H7 (cell line): ENCODE data around the gene DHRS7B. TPM values are rescaled to one million over a fixed set of nuclear protein-coding genes. Genes with fewer than 3 reads are reported as not detected.

Experiments used
- DNase-seq: peaks from one replicate; pipeline ENCODE4 v3.0.0; 2012
- H3K27me3 ChIP-seq: 2 replicates; pipeline ENCODE4 v1.6.0; 2011; ENCODE audit warnings: mild to moderate bottlenecking, low read length; ENCODE audit not compliant: control insufficient read depth, insufficient read depth
- H3K36me3 ChIP-seq: replicated peaks from 2 replicates; pipeline ENCODE4 v1.5.1; 2011; ENCODE audit warnings: low read length; ENCODE audit not compliant: control insufficient read depth, insufficient read depth
- H3K4me3 ChIP-seq: 2 replicates; pipeline ENCODE4 v1.5.1; 2011; ENCODE audit warnings: low read depth, mild to moderate bottlenecking, control low read depth, low read length, moderate library complexity; ENCODE audit not compliant: insufficient read depth
- total RNA-seq: library from RNA; depleted of rRNA; stranded (reverse); fragments of >200 nt; shearing (Covaris generic); gene quantifications from 2 replicates; pipeline ENCODE4 v1.2.3, GENCODE V29; 2014

DHRS7B gene
- total RNA-seq, 1 experiment from 2014 or later, result 54.6 TPM

DNA sequence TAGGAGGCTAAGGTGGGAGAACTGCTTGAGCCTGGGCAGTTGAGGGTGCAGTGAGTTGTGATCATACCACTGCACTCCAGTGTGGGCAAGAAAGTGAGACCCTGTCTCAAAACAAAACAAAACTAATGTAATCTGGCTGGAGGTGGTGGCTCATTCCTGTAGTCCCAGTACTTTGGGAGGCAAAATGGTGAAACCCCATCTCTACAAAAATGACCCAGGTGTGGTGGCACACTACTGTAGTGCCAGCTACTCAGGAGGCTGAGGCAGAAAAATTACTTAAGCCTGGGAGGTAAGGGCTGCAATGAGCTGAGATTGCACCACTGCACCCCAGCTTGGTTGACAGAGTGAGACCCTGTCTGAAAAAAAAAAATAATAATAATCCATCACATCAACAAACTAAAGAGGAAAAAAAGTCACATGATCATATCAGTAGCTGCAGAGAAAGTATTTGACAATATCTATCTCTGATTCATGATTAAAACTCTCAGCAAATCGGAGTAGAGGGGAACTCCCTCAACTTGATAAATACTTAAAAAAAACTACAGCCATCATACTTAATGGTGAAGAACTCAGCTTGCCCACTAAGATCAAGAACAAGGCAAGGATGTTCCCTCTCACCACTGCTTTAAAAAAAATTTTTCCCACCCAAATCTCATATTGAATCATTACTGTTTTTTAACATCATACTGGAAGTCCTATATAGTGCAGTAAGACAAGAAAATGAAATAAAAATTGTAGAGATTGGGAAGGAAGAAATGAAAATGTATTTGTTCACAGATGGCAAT lies 31.0 kb downstream of the DHRS7B start:
- Histone ChIP-seq H3K4me3 (no peak overlapping the region), H3K27me3 (no peaks in the 10 kb centered on the region), H3K36me3 (no peaks in the 10 kb centered on the region)
- DNase-seq, result no peak

DNA sequence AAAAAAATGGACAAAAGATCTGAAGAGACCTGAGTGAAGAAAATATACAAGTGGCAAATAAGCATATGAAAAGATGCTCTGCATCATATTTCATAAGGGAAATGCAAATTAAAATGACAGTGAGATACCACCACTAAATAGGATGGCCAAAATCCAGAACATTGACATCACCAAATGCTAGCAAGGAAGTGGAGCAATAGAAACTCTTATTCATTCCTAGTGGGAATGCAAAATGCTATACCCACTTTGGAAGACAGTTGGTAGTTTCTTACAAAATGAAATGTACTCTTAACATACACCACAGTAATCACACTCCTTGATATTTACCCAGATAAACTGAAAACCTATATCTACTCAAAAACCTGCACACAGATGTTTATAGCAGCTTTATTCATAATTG lies 33.6 kb downstream of the DHRS7B start:
- Histone ChIP-seq H3K27me3 (no peaks in the 10 kb centered on the region), H3K4me3 (no peak overlapping the region), H3K36me3 (no peaks in the 10 kb centered on the region)
- DNase-seq, result no peak

DNA sequence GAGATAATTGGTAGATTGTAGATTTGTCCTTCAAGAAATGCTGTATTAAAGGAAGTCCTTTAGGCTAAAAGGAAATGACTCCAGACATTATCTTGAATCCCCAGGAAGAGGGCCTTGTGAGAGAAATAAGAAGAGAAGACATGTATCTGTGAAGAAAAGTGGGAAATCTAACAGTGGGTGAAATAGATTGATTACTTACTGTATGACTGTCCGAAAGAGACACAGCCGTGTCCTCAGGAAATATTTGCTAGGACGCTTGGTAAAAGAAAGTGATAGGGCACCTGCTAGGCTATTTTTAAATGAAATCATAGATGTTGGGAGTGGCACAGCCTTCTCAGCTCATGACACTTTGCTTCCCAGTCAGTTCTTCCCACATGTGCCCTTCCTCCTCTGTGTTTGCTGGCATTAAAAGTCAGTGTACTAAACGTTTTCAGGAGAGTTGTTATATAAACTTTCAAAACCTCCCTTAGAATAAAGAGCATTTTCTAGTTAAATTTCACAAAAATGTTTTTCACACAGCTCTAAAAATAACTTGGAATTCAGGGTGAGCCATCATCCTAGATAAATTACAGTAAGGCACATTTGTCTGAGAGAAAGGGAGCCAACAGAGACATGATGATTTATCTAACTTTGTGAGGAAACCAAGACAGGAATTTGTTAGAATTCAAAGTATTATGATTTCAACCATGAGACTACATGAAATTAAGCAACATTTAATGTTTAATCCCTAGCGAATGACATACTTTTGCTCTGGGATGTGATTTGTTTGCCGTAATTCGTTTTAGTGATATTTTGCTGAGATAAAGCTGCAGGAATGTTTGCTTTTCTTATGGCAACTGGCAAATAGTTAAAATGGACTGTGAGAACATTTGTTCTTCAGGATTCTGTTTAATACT lies 35.0 kb downstream of the DHRS7B start:
- no peak overlapping the region for H3K4me3 ChIP-seq
- no peak for DNase-seq
- no peaks in the 10 kb centered on the region for H3K36me3 ChIP-seq
- no peaks in the 10 kb centered on the region for H3K27me3 ChIP-seq

DNA sequence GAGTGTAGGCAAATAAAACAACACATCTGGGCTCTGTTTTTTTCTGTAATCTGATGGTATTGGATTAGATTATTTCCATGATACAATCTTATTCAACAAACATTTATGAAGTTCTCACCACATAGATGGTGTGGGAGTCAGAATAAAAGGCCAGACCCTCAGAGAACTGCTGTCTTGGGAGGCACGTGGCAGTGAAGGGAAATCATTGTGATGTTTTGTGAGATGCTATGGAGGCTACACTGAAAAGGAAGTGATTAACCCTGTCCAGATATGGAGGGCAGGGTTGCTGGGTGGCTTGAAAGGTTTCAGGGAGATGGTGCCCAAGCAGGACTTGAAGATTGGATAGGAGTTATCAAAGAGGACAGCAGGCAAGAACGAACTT lies 35.6 kb downstream of the DHRS7B start:
- no peak for DNase-seq
- H3K36me3 ChIP-seq, result no peaks in the 10 kb centered on the region
- no peak overlapping the region for H3K4me3 ChIP-seq
- no peaks in the 10 kb centered on the region for H3K27me3 ChIP-seq

DNA sequence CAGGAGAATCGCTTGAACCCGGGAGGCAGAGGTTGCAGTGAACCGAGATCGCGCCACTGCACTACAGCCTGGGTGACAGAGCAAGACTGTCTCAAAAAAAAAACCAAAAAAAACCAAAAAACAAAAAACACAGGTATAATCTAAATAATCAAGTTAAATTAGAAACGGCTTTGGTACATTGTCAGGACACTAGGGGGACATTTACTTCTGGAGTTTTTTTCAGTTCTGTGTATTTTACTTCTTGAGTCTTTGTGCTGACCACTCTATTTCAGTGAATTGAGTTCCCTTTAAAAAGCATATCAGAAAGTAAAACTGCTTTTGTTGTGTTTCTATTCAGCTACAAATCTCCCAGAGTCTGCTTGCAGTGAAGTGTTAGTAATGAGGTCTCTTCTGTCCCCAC lies 36.3 kb downstream of the DHRS7B start:
- H3K27me3 ChIP-seq, result no peaks in the 10 kb centered on the region
- no peaks in the 10 kb centered on the region for H3K36me3 ChIP-seq
- no peak for DNase-seq
- H3K4me3 ChIP-seq, result no peak overlapping the region

DNA sequence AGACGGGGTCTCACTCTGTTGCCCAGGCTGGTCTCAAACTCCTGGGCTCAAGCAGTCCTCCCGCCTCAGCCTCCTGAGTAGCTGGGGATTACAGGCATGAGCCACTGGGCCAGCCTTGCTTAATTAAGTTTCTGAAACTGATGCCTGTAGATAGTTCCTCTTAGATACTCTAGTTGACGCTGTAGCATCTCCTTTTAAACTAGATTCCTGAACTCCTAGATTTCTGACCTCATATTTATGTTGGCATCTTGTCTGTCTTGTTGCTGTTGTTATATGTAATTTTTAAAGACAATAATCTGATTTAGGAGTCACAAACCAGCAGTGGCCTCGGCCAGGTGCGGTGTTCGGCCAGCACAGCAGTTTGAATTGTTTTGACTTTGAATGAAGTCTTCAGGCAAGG lies 37.5 kb downstream of the DHRS7B start:
- no peak for DNase-seq
- Histone ChIP-seq H3K4me3 (no peak overlapping the region), H3K36me3 (no peaks in the 10 kb centered on the region), H3K27me3 (no peaks in the 10 kb centered on the region)

DNA sequence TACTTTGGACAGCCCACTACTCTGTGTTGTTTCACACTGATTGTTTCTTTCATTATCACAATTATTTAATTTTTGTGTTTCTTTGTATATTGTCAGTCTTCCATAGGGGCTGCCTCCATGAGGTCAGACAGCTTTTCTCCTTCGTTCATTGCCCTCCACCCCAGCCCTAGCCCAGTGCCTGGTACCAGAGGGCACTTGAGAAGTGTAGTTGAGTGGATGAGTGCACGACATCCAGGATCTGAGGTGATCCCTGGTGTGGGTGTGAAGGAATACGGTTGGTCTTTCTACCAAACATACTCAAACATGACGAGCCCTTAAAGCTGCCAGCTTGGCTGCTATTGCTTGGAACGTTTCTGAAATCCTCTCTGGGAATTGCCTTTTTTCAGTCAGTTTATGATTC lies 37.9 kb downstream of the DHRS7B start:
- no peak overlapping the region for H3K4me3 ChIP-seq
- no peaks in the 10 kb centered on the region for H3K27me3 ChIP-seq
- no peak for DNase-seq
- no peaks in the 10 kb centered on the region for H3K36me3 ChIP-seq

DNA sequence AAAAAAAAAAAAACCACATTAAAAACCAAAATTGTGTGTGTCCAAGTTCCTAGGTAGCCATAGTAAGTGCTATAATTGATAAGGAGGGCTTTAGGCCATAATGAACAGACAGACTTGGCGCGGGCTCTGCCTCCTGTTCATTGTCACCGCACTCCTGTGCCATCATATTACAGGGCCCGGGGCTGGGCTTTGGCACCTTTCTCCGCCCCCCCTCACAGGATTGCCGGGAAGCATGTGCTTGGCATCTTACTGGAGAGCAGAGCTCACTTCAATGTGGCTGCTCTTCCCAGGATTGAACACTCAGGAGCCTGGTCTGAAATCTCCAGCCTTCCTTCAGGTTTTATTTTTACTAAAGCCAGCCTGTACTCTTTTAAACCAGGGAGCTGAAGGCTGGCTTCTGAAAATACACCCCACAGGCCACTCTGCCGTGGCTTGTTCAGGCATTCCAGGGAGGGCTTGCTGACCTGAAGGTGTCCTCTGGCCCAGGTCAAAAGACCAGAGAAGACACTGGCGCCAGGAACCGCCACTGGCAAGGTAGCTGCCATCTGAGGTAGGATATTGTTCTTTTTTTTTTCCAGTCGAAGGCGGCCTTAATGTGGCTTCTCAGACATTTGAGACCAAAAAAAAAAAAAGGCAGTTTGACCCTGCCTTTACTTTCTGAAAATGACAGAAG lies 39.3 kb downstream of the DHRS7B start:
- no peaks in the 10 kb centered on the region for H3K27me3 ChIP-seq
- no peak overlapping the region for H3K4me3 ChIP-seq

DNA sequence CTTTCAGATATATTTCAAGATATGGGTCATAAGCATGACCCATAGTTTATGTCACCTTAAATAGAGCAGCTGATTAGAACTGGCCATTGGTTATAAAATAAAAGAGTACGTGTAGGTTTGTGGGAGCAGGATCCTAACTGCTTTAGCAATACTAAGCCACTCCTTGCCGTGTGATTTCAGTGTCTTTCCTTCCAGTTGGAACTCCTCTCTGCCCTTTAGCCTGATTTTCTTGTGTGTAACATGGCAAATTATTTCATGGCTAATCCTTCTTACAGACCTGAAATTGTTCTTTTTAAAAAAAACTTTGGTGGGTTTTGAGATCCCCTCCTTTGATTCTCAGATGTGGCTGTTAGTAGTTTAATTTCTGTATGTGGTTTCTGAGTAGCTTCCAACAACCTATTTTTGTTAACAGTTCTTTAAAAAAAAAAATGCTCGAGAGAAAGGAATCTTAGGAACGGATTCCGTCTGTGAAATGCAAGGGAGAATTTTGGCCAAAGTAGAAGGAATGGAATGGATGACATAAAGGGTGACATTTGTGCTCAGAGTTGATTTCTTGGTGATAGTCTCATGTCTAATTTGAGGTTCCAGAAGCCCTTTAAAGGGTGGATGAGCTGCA lies 39.9 kb downstream of the DHRS7B start:
- Histone ChIP-seq H3K4me3 (no peak overlapping the region), H3K27me3 (no peaks in the 10 kb centered on the region), H3K36me3 (no peaks in the 10 kb centered on the region)
- no peak for DNase-seq

More for the DNA sequence above, 39.3 kb downstream of the DHRS7B start:
- H3K36me3 ChIP-seq, result no peaks in the 10 kb centered on the region
- no peak for DNase-seq

DNA sequence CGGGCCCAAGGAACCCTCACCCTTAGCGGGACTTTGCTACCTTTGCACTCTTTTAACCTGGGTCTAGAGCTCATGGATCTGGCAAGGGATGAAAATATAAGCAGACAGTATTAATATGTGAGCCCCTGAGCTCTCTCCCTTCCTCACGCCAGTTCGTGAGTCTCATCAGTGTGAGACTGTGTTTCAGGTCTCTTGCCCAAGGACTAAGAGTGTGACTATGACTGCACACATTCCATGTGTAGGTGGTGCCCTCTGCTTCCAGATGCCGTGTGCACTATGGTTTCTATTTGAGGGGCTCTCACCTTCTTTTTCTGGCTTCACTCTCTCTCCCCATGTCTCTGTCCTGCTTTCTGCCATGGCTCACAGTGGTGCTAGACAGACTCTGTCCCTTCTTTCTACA lies 40.5 kb downstream of the DHRS7B start:
- H3K4me3 ChIP-seq, result no peak overlapping the region
- DNase-seq, result no peak
- H3K36me3 ChIP-seq, result no peaks in the 10 kb centered on the region
- H3K27me3 ChIP-seq, result no peaks in the 10 kb centered on the region

DNA sequence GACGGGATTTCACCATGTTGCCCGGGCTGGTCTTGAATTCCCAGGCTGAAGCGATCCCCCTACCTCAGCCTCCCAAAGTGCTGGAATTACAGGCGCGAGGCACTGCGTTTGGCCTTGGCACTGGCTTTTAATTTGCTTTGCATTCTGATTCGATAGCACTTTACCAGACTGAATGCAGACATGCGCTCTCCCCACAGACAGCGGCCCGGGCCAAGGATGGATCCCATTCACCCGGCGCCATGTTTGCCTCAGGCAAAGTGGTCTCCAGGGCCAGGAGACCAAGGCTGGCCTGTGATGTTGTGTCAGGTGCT lies 41.7 kb downstream of the DHRS7B start:
- no peak for DNase-seq
- no peak overlapping the region for H3K4me3 ChIP-seq
- no peaks in the 10 kb centered on the region for H3K27me3 ChIP-seq
- peaks cover 6% of the 10 kb centered on the region for H3K36me3 ChIP-seq

DNA sequence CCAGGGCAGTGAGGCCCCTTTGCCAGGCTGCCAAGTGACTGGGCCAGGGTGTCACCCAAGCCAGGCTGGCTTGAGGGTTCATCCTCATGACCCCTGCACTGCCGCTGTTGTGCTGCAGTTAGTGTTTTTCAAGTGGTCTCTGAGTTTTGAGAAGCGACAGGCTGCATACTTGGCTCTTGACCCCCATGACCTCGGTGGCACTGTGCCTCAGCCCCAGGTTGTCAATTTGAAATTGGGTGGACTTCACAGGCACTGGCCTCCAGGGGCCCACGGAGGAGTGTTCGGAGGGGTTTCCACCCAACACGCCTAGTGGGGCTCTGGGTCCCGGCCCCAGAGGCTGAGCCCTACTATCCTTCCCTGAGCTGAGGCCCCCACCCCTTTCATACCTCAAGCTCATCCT lies 42.7 kb downstream of the DHRS7B start:
- peak; percentile 15 for DNase-seq
- no peaks in the 10 kb centered on the region for H3K27me3 ChIP-seq
- no peak overlapping the region for H3K4me3 ChIP-seq

DNA sequence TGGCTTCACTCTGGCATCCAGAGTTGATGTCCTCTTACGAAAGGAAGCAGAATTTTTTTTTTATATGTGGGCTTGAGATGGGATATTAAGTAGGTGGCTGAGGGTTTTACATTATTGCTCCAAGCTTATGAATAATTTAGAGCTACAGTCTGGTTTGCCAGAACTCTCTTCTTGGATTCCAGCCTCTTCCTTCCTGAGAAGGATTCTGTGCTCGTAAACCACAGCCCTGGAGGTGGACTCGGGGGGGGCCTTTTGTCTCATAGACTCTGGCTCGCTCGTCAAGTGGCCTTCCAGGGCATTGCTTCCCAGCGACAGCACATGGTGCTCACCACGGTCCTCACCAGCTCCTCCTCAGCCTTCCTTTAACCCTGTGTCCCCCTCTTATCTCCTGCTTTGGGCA lies 44.0 kb downstream of the DHRS7B start:
- Histone ChIP-seq H3K27me3 (no peaks in the 10 kb centered on the region), H3K4me3 (no peak overlapping the region), H3K36me3 (peaks cover 6% of the 10 kb centered on the region)
- peak; percentile 32 for DNase-seq

More for the DNA sequence above, 42.7 kb downstream of the DHRS7B start:
- peaks cover 6% of the 10 kb centered on the region for H3K36me3 ChIP-seq

DNA sequence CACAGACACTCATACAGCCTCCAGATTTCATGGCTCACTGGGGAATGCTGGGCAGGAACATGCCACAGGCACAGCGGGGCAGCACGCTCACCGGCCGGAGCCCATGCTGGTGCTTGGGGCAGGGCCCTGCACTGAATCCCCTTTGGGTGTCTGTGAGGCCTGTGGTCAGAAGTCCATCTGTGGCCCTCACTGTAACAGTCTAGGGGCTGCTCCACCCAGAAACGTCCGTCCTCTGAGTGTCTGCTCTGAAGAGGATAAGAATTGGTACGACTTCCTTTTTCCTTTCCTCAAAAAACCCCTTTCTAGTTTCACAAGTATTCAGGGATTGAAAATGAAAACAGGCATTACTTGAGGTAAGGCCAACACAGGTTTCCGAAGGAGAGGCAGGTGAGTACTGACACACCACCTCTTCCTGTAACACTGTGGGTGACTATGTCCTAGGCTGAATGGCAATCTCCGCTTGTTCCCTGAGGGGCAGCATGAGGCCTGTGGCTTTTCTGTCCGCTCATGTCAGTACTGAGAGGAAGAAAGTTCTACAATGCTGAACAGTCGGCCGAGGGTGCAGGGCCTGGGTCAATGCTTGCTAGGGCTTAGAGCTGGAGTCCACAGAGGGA lies 44.7 kb downstream of the DHRS7B start:
- peak; percentile 32 for DNase-seq
- Histone ChIP-seq H3K27me3 (no peaks in the 10 kb centered on the region), H3K4me3 (no peak overlapping the region), H3K36me3 (peaks cover 6% of the 10 kb centered on the region)
